IMR-90 (cell line): ENCODE results near the gene MAGI1. TPM values are rescaled to one million over a fixed set of nuclear protein-coding genes. Genes with fewer than 3 reads are reported as not detected.
A peak's percentile ranks its signal among the peaks of the same experiment; 100 is the strongest.

Experiments used
- ATAC-seq: fragments of 200-7000 bp; cut with Tn5 transposase; 2 replicates; pipeline ENCODE4 v1.9.1; 2020; ENCODE audit warnings: low read depth, mild to moderate bottlenecking, moderate library complexity
- BruUV-seq: library from RNA; stranded (reverse); fragments of 400-500 nt; replicated peaks from 2 replicates; lab custom pipeline; 2021; lab: Mats Ljungman, UMichigan
- CTCF ChIA-PET: fragments of 300-600 bp; formaldehyde crosslinking; extraction: SDS; loops from one replicate; lab custom pipeline; 2021; ENCODE audit warnings: antibody characterized with exemption; lab: Yijun Ruan, JAX
- POLR2A ChIA-PET: fragments of 300-600 bp; sonication (Branson Sonifier 250); formaldehyde crosslinking; loops from one replicate; lab custom pipeline; 2022; ENCODE audit warnings: antibody characterized with exemption; ENCODE audit not compliant: unreplicated experiment; lab: Charles Lee
- DNase-seq: peaks from one replicate; pipeline ENCODE4 v3.0.0; 2013
- H2AFZ ChIP-seq: replicated peaks from 2 replicates; pipeline ENCODE3; 2013; ENCODE audit warnings: low read length, mild to moderate bottlenecking; ENCODE audit not compliant: poor library complexity
- H2AK5ac ChIP-seq: 2 replicates; pipeline ENCODE4 v1.6.1; 2013; ENCODE audit warnings: low read depth, low read length, inconsistent platforms
- H2AK9ac ChIP-seq: replicated peaks from 2 replicates; pipeline ENCODE3; 2013; ENCODE audit warnings: mild to moderate bottlenecking, low read depth, low read length, moderate library complexity; ENCODE audit not compliant: poor library complexity
- H2BK120ac ChIP-seq: 2 replicates; pipeline ENCODE4 v1.6.1; 2013; ENCODE audit warnings: low read depth, low read length, inconsistent platforms
- H2BK15ac ChIP-seq: 3 replicates; pipeline ENCODE4 v1.6.1; 2013; ENCODE audit warnings: low read depth, low read length, inconsistent platforms
- H2BK20ac ChIP-seq: 2 replicates; pipeline ENCODE4 v1.6.1; 2013; ENCODE audit warnings: low read depth, mild to moderate bottlenecking, inconsistent platforms, low read length, moderate library complexity
- H2BK5ac ChIP-seq: 2 replicates; pipeline ENCODE4 v1.6.1; 2013; ENCODE audit warnings: mild to moderate bottlenecking, low read depth, low read length, inconsistent platforms; ENCODE audit not compliant: poor library complexity, severe bottlenecking
- H3K14ac ChIP-seq: replicated peaks from 2 replicates; pipeline ENCODE4 v1.6.1; 2013; ENCODE audit warnings: low read depth, low read length, inconsistent platforms
- H3K18ac ChIP-seq: 2 replicates; pipeline ENCODE4 v1.6.1; 2013; ENCODE audit warnings: low read depth, low read length, control low read depth
- H3K23ac ChIP-seq: 2 replicates; pipeline ENCODE4 v1.6.1; 2013; ENCODE audit warnings: low read depth, low read length, inconsistent platforms
- H3K27ac ChIP-seq: 2 replicates; pipeline ENCODE4 v1.5.1; 2013; ENCODE audit warnings: mild to moderate bottlenecking, control low read depth, low read length; ENCODE audit not compliant: insufficient read depth
- H3K27me3 ChIP-seq: 2 replicates; pipeline ENCODE4 v1.6.1; 2013; ENCODE audit warnings: low read length; ENCODE audit not compliant: control insufficient read depth, insufficient read depth
- H3K36me3 ChIP-seq: 2 replicates; pipeline ENCODE4 v1.6.1; 2013; ENCODE audit warnings: low read length, mixed read lengths; ENCODE audit not compliant: control insufficient read depth, insufficient read depth
- H3K4ac ChIP-seq: 2 replicates; pipeline ENCODE4 v1.6.1; 2013; ENCODE audit warnings: low read depth, low read length, inconsistent platforms
- H3K4me1 ChIP-seq: 2 replicates; pipeline ENCODE4 v1.6.1; 2013; ENCODE audit warnings: low read length, mixed read lengths; ENCODE audit not compliant: control insufficient read depth, insufficient read depth
- H3K4me2 ChIP-seq: 2 replicates; pipeline ENCODE4 v1.6.1; 2013; ENCODE audit warnings: low read depth, mild to moderate bottlenecking, control low read depth, low read length, moderate library complexity
- H3K4me3 ChIP-seq: 2 replicates; pipeline ENCODE4 v1.5.1; 2013; ENCODE audit warnings: low read depth, mild to moderate bottlenecking, control low read depth, low read length, moderate library complexity; ENCODE audit not compliant: insufficient read depth
- H3K56ac ChIP-seq: 2 replicates; pipeline ENCODE4 v1.6.1; 2013; ENCODE audit warnings: low read length, inconsistent platforms; ENCODE audit not compliant: insufficient read depth; ENCODE audit errors: extremely low read depth
- H3K79me1 ChIP-seq, 2 experiments: 2 replicates each; pipeline ENCODE4 v1.6.1; 2013; ENCODE audit warnings: low read length in 2 of 2, inconsistent platforms in 1 of 2, low read depth in 1 of 2
- H3K9ac ChIP-seq: 2 replicates; pipeline ENCODE4 v1.6.1; 2013; ENCODE audit warnings: low read depth, low read length, control low read depth
- H3K9me1 ChIP-seq: 2 replicates; pipeline ENCODE4 v1.6.1; 2013; ENCODE audit warnings: low read length, inconsistent platforms; ENCODE audit not compliant: insufficient read depth
- H3K9me3 ChIP-seq: 2 replicates; pipeline ENCODE4 v1.6.1; 2013; ENCODE audit warnings: low read length; ENCODE audit not compliant: control insufficient read depth, insufficient read depth
- H4K20me1 ChIP-seq: 2 replicates; pipeline ENCODE4 v1.6.1; 2013; ENCODE audit warnings: low read length, inconsistent platforms; ENCODE audit not compliant: insufficient read depth
- H4K5ac ChIP-seq: 2 replicates; pipeline ENCODE4 v1.6.1; 2013; ENCODE audit warnings: mild to moderate bottlenecking, low read depth, low read length, control low read depth
- H4K8ac ChIP-seq, 2 experiments: 2 replicates each; pipeline ENCODE4 v1.6.1; 2013; ENCODE audit warnings: low read depth in 2 of 2, low read length in 2 of 2, control low read depth in 1 of 2, inconsistent platforms in 1 of 2
- H4K91ac ChIP-seq: 2 replicates; pipeline ENCODE4 v1.6.1; 2013; ENCODE audit warnings: low read depth, low read length, inconsistent platforms; ENCODE audit not compliant: insufficient read depth
- CEBPB ChIP-seq: IDR thresholded peaks from 2 replicates; pipeline ENCODE4 v1.6.1; 2012; ENCODE audit warnings: low read depth, low read length, improper control_type of control experiment
- RCOR1 ChIP-seq: IDR thresholded peaks from 2 replicates; pipeline ENCODE4 v1.6.1; 2012; ENCODE audit warnings: mild to moderate bottlenecking, low read length, improper control_type of control experiment; ENCODE audit not compliant: insufficient replicate concordance
- WGBS, 2 experiments: methylation state at CpG; one replicate each; pipeline versions ENCODE4 v1.1.5 to v1.1.7; 2013; ENCODE audit warnings: missing lambda C conversion rate in 2 of 2; ENCODE audit not compliant: insufficient read length in 1 of 2; ENCODE audit errors: extremely low coverage in 2 of 2; 5-methylcytosine and 5-hydroxymethylcytosine counted together
- dilution Hi-C: fragments of 300-500 bp; cut with HindIII; formaldehyde crosslinking; loops from one replicate; pipeline ENCODE4 v1.14.3; 2018; ENCODE audit warnings: low sequenced_read_pairs; ENCODE audit not compliant: unreplicated experiment
- in situ Hi-C: fragments of 300-500 bp; cut with MboI; formaldehyde crosslinking; loops from 3 replicates; pipeline ENCODE4 v1.14.3; 2019; ENCODE audit warnings: low sequenced_read_pairs, inconsistent platforms, mixed read lengths
- intact Hi-C: fragments of 100-400 bp; cut with micrococcal nuclease; formaldehyde crosslinking; loops from 2 replicates; pipeline ENCODE4 v1.10.0; 2022
- polyA plus RNA-seq, 3 experiments: library from polyadenylated mRNA; depleted of rRNA; stranded (reverse); fragments of >200 nt; gene quantifications; 2 replicates each; pipeline ENCODE4 v1.2.3, GENCODE V29; 2012; ENCODE audit warnings: low replicate concordance in 1 of 3
- total RNA-seq: library from RNA; depleted of rRNA; stranded (reverse); fragments of >200 nt; gene quantifications from 2 replicates; pipeline ENCODE4 v1.2.3, GENCODE V29; 2012

MAGI1 gene
- total and polyA plus RNA-seq, 2 of the 4 experiments (the other 2 are of a cell fraction): 14.5 to 24.2 TPM

- Histone ChIP-seq H4K5ac (no peak overlapping the region), H2AFZ (no peak overlapping the region), H4K20me1 (no peaks in the 10 kb centered on the region; the same call in 1 of the 2 replicates), H3K4me3 (no peak overlapping the region), H3K4ac (no peak overlapping the region), H3K27me3 (no peaks in the 10 kb centered on the region), H2BK15ac (no peak overlapping the region), H3K79me1 (peaks cover 16 to 21% of the 10 kb centered on the region in 2 experiments; a peak in 3 of 4 replicates), H3K14ac (no peak overlapping the region), H4K91ac (no peak overlapping the region), H2AK5ac (no peak overlapping the region), H3K23ac (no peak overlapping the region), H3K18ac (no peak overlapping the region), H2BK120ac (no peak overlapping the region), H3K4me1 (peaks cover 10% of the 10 kb centered on the region), H2BK20ac (no peak overlapping the region), H3K36me3 (no peaks in the 10 kb centered on the region), H3K56ac (no peak overlapping the region), H2BK5ac (no peak overlapping the region), H3K9me3 (no peaks in the 10 kb centered on the region), H3K27ac (no peak overlapping the region), H3K9ac (no peak overlapping the region), H3K4me2 (no peak overlapping the region), H2AK9ac (no peak overlapping the region), H4K8ac (no peak overlapping the region), H3K9me1 (no peaks in the 10 kb centered on the region; the same call in 1 of the 2 replicates)
- CTCF ChIA-PET: interaction anchor here (0.6 kb wide), 1 partner anchor 270 kb away, joined by 5 read pairs; no protein-coding TSS in a partner anchor
- intact Hi-C loops (no loop called here), in situ Hi-C loops (no loop called here), dilution Hi-C loops (no loop called here)
- BruUV-seq: no TSS peak
- POLR2A ChIA-PET: no interaction called here
- WGBS, 2 experiments: 60% methylated on average over 1 of the region's 5 CpGs; no CpG with 5 or more reads in 1 of the 2 experiments
- DNase-seq (peak; percentile 63), ATAC-seq (no peak)
- no peak for TF ChIP-seq RCOR1
- no peak for TF ChIP-seq CEBPB
These were observed 326.6 kb downstream of the MAGI1 start for GRCh38 chr3:65712140-65712539.
